ENCODE results near the gene ATP2A1. TPM values are rescaled to one million over a fixed set of nuclear protein-coding genes. Genes with fewer than 3 reads are reported as not detected.

The ATP2A1 gene
- total RNA-seq, 1 donor from 2014 or later = 4.5 TPM

DNA sequence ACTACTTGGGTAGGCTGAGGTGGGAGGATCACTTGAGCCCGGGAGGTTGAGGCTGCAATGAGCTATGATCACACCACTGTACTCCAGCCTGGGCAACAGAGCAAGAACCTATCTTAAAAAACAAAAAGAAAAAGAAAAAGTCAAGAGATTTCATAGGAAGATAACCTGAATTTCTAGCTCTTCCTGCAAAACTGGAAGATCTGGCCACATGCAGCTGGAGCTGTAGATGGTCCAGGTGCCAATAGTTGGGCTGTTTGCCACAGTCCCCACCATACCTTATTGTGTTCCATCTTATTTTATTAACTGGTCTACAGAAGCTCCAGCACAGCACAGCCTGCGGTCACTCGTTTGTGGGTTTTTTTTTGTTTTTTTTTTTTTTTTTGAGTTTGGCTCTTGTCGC lies 15.0 kb downstream of the ATP2A1 start:
- H3K4me3 Mint-ChIP-seq (ENCODE audit: unreplicated experiment) = no peak overlapping the region
- H3K27ac Mint-ChIP-seq (ENCODE audit: unreplicated experiment) = no peak overlapping the region
- H3K36me3 Mint-ChIP-seq (ENCODE audit: unreplicated experiment) = no peaks in the 10 kb centered on the region
- H3K27me3 Mint-ChIP-seq (ENCODE audit: unreplicated experiment) = no peaks in the 10 kb centered on the region
- H3K4me1 Mint-ChIP-seq (ENCODE audit: low read depth, unreplicated experiment) = no peaks in the 10 kb centered on the region
- TF ChIP-seq CTCF (IDR thresholded peaks at IDR 0.05; ENCODE audit: partially characterized antibody, unreplicated experiment) = no peak
- peaks cover 6% of the 10 kb centered on the region for H3K9me3 Mint-ChIP-seq (ENCODE audit: unreplicated experiment)
- no peak for DNase-seq

DNA sequence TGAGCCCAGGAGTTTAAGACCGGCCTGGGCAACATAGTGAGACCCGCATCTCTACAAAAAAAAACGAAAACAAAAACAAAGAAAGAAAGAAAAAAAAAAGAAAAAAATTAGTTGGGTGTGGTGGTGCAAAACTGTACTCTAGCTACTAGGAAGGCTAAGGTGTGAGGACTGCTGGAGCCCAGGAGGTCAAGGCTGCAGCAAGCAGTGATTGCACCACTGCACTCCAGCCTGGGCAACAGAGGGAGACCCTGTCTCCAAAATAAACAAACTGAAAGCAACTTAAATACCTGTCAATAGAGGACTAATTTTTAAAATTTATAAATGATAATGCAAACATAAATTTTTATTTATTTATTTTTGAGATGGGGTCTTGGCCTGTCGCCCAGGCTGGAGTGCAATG lies 17.3 kb downstream of the ATP2A1 start:
- Mint-ChIP-seq H3K9me3 (ENCODE audit: unreplicated experiment) (peaks cover 6% of the 10 kb centered on the region), H3K4me1 (ENCODE audit: low read depth, unreplicated experiment) (no peaks in the 10 kb centered on the region), H3K4me3 (ENCODE audit: unreplicated experiment) (no peak overlapping the region), H3K36me3 (ENCODE audit: unreplicated experiment) (no peaks in the 10 kb centered on the region), H3K27ac (ENCODE audit: unreplicated experiment) (no peak overlapping the region), H3K27me3 (ENCODE audit: unreplicated experiment) (no peaks in the 10 kb centered on the region)
- DNase-seq = no peak
- TF ChIP-seq CTCF (IDR thresholded peaks at IDR 0.05; ENCODE audit: partially characterized antibody, unreplicated experiment) = no peak

- Mint-ChIP-seq H3K27ac (ENCODE audit: unreplicated experiment) (no peak overlapping the region), H3K4me3 (ENCODE audit: unreplicated experiment) (no peak overlapping the region), H3K4me1 (ENCODE audit: low read depth, unreplicated experiment) (no peaks in the 10 kb centered on the region), H3K27me3 (ENCODE audit: unreplicated experiment) (peaks cover 4% of the 10 kb centered on the region), H3K36me3 (ENCODE audit: unreplicated experiment) (no peaks in the 10 kb centered on the region), H3K9me3 (ENCODE audit: unreplicated experiment) (peaks cover 6% of the 10 kb centered on the region)
- TF ChIP-seq CTCF (IDR thresholded peaks at IDR 0.05; ENCODE audit: partially characterized antibody, unreplicated experiment) = no peak
- no peak for DNase-seq
Observed at GRCh38 chr16:28897826-28898225, 19.5 kb downstream of the ATP2A1 start.

- TF ChIP-seq CTCF (IDR thresholded peaks at IDR 0.05; ENCODE audit: partially characterized antibody, unreplicated experiment) = no peak
- Mint-ChIP-seq H3K27me3 (ENCODE audit: unreplicated experiment) (peaks cover 6% of the 10 kb centered on the region), H3K9me3 (ENCODE audit: unreplicated experiment) (peaks cover 3% of the 10 kb centered on the region), H3K4me3 (ENCODE audit: unreplicated experiment) (no peak overlapping the region), H3K36me3 (ENCODE audit: unreplicated experiment) (no peaks in the 10 kb centered on the region), H3K27ac (ENCODE audit: unreplicated experiment) (no peak overlapping the region), H3K4me1 (ENCODE audit: low read depth, unreplicated experiment) (no peaks in the 10 kb centered on the region)
- no peak for DNase-seq
Observed at GRCh38 chr16:28898266-28898665, 20.0 kb downstream of the ATP2A1 start.

DNA sequence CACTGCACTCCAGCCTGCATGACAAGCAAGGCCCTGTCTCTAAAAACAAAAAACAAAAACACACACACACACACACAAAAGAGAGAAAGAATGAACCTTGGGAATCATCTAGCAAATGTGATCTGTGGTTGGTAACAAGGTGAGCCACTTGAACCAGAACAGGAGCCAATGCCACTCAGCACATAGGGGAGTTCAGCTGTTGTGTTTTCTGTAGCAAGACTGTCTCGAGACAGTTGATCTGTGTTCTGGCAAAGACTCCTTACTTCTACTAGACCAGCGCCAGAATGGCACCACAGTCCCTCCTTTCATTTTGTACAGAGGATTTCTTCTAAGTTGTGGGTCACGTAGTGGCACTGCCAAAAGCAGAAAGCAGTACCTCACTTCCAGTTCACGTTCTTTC lies 20.7 kb downstream of the ATP2A1 start:
- Mint-ChIP-seq H3K4me1 (ENCODE audit: low read depth, unreplicated experiment) (no peaks in the 10 kb centered on the region), H3K4me3 (ENCODE audit: unreplicated experiment) (no peak overlapping the region), H3K9me3 (ENCODE audit: unreplicated experiment) (peaks cover 3% of the 10 kb centered on the region), H3K36me3 (ENCODE audit: unreplicated experiment) (no peaks in the 10 kb centered on the region), H3K27ac (ENCODE audit: unreplicated experiment) (no peak overlapping the region), H3K27me3 (ENCODE audit: unreplicated experiment) (peaks cover 7% of the 10 kb centered on the region)
- TF ChIP-seq CTCF (IDR thresholded peaks at IDR 0.05; ENCODE audit: partially characterized antibody, unreplicated experiment) = no peak
- DNase-seq = no peak

All from glutamatergic neuron (in vitro differentiated cells).